ENCODE data around the gene APBB1IP. TPM values are rescaled to one million over a fixed set of nuclear protein-coding genes. Genes with fewer than 3 reads are reported as not detected.
"Not testable (repeated sequence)": the region's sequence is repeated elsewhere in the genome, so short reads cannot be mapped to it uniquely, and the experiment has no call there.

Gene APBB1IP
- total and polyA plus RNA-seq, 2 donors from 2014 or later = 4.1 to 20.5 TPM

DNA sequence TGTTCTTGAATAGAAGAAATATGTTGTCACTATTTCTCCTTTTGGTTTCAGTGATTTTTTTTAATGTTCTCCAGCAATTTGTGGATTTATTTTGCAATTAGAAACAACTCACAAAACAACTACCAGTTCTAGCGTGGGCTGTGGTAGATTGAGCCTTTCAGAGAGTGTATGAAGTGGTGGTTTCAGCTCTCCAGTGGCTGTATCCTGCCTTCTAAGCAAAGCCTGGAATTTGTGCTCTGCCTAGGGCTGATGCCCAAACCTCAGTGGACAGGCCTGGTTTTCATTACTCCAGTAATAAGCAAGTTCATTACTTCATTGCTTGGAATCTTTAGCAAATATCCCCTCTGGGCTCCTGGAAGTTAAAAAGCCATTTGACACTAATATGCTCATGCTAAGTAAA lies 35.9 kb downstream of the APBB1IP start:
- Histone ChIP-seq H3K9me3 (ENCODE audit: control insufficient read depth in 2 of 3, insufficient read depth in 1 of 3, low read length in 3 of 3) (no peaks in the 10 kb centered on the region), H3K9ac (ENCODE audit: low read length in 3 of 3) (no peak overlapping the region), H3K4me1 (ENCODE audit: control insufficient read depth in 2 of 3, insufficient read depth in 2 of 3, low read depth in 1 of 3, low read length in 3 of 3) (no peaks in the 10 kb centered on the region), H3K4me3 (ENCODE audit: low read length in 3 of 3) (no peak overlapping the region), H3K36me3 (ENCODE audit: control insufficient read depth in 2 of 3, insufficient read depth in 3 of 3, low read length in 3 of 3) (no peaks in the 10 kb centered on the region), H3K27ac (ENCODE audit: low read depth in 2 of 2, low read length in 2 of 2) (no peak overlapping the region), H3K27me3 (ENCODE audit: control insufficient read depth, insufficient read depth, low read length) (no peaks in the 10 kb centered on the region)
- FAIRE-seq = no peak
- TF ChIP-seq, protein P1, sequence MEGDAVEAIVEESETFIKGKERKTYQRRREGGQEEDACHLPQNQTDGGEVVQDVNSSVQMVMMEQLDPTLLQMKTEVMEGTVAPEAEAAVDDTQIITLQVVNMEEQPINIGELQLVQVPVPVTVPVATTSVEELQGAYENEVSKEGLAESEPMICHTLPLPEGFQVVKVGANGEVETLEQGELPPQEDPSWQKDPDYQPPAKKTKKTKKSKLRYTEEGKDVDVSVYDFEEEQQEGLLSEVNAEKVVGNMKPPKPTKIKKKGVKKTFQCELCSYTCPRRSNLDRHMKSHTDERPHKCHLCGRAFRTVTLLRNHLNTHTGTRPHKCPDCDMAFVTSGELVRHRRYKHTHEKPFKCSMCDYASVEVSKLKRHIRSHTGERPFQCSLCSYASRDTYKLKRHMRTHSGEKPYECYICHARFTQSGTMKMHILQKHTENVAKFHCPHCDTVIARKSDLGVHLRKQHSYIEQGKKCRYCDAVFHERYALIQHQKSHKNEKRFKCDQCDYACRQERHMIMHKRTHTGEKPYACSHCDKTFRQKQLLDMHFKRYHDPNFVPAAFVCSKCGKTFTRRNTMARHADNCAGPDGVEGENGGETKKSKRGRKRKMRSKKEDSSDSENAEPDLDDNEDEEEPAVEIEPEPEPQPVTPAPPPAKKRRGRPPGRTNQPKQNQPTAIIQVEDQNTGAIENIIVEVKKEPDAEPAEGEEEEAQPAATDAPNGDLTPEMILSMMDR (IDR thresholded peaks at IDR 0.05; ENCODE audit: borderline replicate concordance, extremely low read depth, insufficient read depth) = no peak
- intact Hi-C loops (cut with DNase I) = no loop called here
- DNase-seq = no peak

DNA sequence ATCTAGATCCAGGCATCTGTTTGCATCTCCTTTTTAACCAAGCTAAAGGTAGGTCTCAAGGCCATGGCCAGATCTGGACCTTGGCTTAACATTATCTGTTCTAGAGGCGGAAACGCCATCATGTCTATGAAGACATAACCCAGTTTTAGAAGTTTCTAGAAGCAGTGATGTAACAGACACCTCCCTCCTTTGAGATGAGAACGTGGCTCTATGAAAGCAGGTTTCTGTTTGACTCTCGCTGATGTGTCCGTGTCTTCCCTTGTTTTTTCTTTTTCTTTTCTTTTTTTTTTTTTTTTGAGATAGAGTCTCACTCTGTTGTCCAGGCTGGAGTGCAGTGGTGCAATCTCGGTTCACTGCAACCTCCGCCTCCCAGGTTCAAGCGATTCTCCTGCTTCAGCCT lies 36.7 kb downstream of the APBB1IP start:
- H3K27me3 ChIP-seq (ENCODE audit: control insufficient read depth, insufficient read depth, low read length); H3K36me3 ChIP-seq (ENCODE audit: control insufficient read depth in 2 of 3, insufficient read depth in 3 of 3, low read length in 3 of 3); DNase-seq; H3K4me1 ChIP-seq (ENCODE audit: control insufficient read depth in 2 of 3, insufficient read depth in 2 of 3, low read depth in 1 of 3, low read length in 3 of 3); intact Hi-C loops (cut with DNase I); FAIRE-seq; H3K27ac ChIP-seq (ENCODE audit: low read depth in 2 of 2, low read length in 2 of 2); H3K4me3 ChIP-seq (ENCODE audit: low read length in 3 of 3); H3K9ac ChIP-seq (ENCODE audit: low read length in 3 of 3); H3K9me3 ChIP-seq (ENCODE audit: control insufficient read depth in 2 of 3, insufficient read depth in 1 of 3, low read length in 3 of 3): not testable (repeated sequence)

- TF ChIP-seq, protein P1 (IDR thresholded peaks at IDR 0.05; ENCODE audit: borderline replicate concordance, extremely low read depth, insufficient read depth) = no peak
- no peak for FAIRE-seq
- Histone ChIP-seq H3K27ac (ENCODE audit: low read depth in 2 of 2, low read length in 2 of 2) (no peak overlapping the region), H3K9me3 (ENCODE audit: control insufficient read depth in 2 of 3, insufficient read depth in 1 of 3, low read length in 3 of 3) (no peaks in the 10 kb centered on the region), H3K36me3 (ENCODE audit: control insufficient read depth in 2 of 3, insufficient read depth in 3 of 3, low read length in 3 of 3) (no peaks in the 10 kb centered on the region), H3K9ac (ENCODE audit: low read length in 3 of 3) (no peak overlapping the region), H3K4me1 (ENCODE audit: control insufficient read depth in 2 of 3, insufficient read depth in 2 of 3, low read depth in 1 of 3, low read length in 3 of 3) (no peaks in the 10 kb centered on the region), H3K4me3 (ENCODE audit: low read length in 3 of 3) (no peak overlapping the region), H3K27me3 (ENCODE audit: control insufficient read depth, insufficient read depth, low read length) (no peaks in the 10 kb centered on the region)
- intact Hi-C loops (cut with DNase I) = no loop called here
- DNase-seq = no peak
Measured at GRCh38 chr10:26475386-26475785, 37.2 kb downstream of the APBB1IP start.

GRCh38 chr10:26477501-26477900 lies 39.4 kb downstream of the APBB1IP start:
- no peak overlapping the region for H3K9ac ChIP-seq (ENCODE audit: low read length in 3 of 3)
- TF ChIP-seq, protein P1 (IDR thresholded peaks at IDR 0.05; ENCODE audit: borderline replicate concordance, extremely low read depth, insufficient read depth) = no peak
- intact Hi-C loops (cut with DNase I) = no loop called here
- no peaks in the 10 kb centered on the region for H3K27me3 ChIP-seq (ENCODE audit: control insufficient read depth, insufficient read depth, low read length)
- no peak overlapping the region for H3K4me3 ChIP-seq (ENCODE audit: low read length in 3 of 3)
- FAIRE-seq (no peak), DNase-seq (no peak)
- no peaks in the 10 kb centered on the region for H3K9me3 ChIP-seq (ENCODE audit: control insufficient read depth in 2 of 3, insufficient read depth in 1 of 3, low read length in 3 of 3)
- H3K27ac ChIP-seq (ENCODE audit: low read depth in 2 of 2, low read length in 2 of 2) = no peak overlapping the region
- H3K36me3 ChIP-seq (ENCODE audit: control insufficient read depth in 2 of 3, insufficient read depth in 3 of 3, low read length in 3 of 3) = no peaks in the 10 kb centered on the region
- H3K4me1 ChIP-seq (ENCODE audit: control insufficient read depth in 2 of 3, insufficient read depth in 2 of 3, low read depth in 1 of 3, low read length in 3 of 3) = no peaks in the 10 kb centered on the region
